ENCODE data around the gene ZBBX. TPM values are rescaled to one million over a fixed set of nuclear protein-coding genes. Genes with fewer than 3 reads are reported as not detected.
A peak's percentile ranks its signal among the peaks of the same experiment; 100 is the strongest.

Gene ZBBX
- total and polyA plus RNA-seq, 4 donors, result not detected

GRCh38 chr3:167406876-167407492 lies 26.9 kb upstream of the ZBBX start:
- H3K4me3 ChIP-seq (ENCODE audit: low read depth in 1 of 3, low read length in 3 of 3), result no peak overlapping the region
- H3K9ac ChIP-seq (ENCODE audit: low read depth in 1 of 2, low read length in 2 of 2), result no peak overlapping the region
- 71% methylated on average over 3 of the region's 3 CpGs for WGBS
- peak; percentile 35 for DNase-seq (ENCODE audit: low spot score)
- TF ChIP-seq RAD21 (IDR thresholded peaks at IDR 0.05), result peak; percentile 65 to 73
- TF ChIP-seq CTCF (IDR thresholded peaks at IDR 0.05; ENCODE audit: low read depth, low read length, missing input control), result peak; percentile 17
- TF ChIP-seq ATF3 (IDR thresholded peaks at IDR 0.05), result no peak
- no peaks in the 10 kb centered on the region for H3K27me3 ChIP-seq (ENCODE audit: control insufficient read depth in 4 of 4, insufficient read depth in 4 of 4, low read length in 3 of 4)
- H3K9me3 ChIP-seq (ENCODE audit: control insufficient read depth in 4 of 4, low read length in 3 of 4), result no peaks in the 10 kb centered on the region
- peaks cover 0 to 1% (median 0%) of the 10 kb centered on the region in 4 donors for H3K4me1 ChIP-seq (ENCODE audit: control insufficient read depth in 4 of 4, insufficient read depth in 4 of 4, low read length in 3 of 4)
- no peaks in the 10 kb centered on the region for H3K36me3 ChIP-seq (ENCODE audit: control insufficient read depth in 4 of 4, insufficient read depth in 3 of 4, low read depth in 1 of 4, low read length in 3 of 4)
- no peak overlapping the region for H3K27ac ChIP-seq (ENCODE audit: low read depth in 1 of 2, low read length in 2 of 2)

- Histone ChIP-seq H3K27ac (ENCODE audit: low read depth in 1 of 2, low read length in 2 of 2) (no peak overlapping the region), H3K9me3 (ENCODE audit: control insufficient read depth in 4 of 4, low read length in 3 of 4) (no peaks in the 10 kb centered on the region), H3K4me1 (ENCODE audit: control insufficient read depth in 4 of 4, insufficient read depth in 4 of 4, low read length in 3 of 4) (no peaks in the 10 kb centered on the region), H3K4me3 (ENCODE audit: low read depth in 1 of 3, low read length in 3 of 3) (no peak overlapping the region), H3K27me3 (ENCODE audit: control insufficient read depth in 4 of 4, insufficient read depth in 4 of 4, low read length in 3 of 4) (peaks cover 0 to 4% (median 0%) of the 10 kb centered on the region in 4 donors), H3K9ac (ENCODE audit: low read depth in 1 of 2, low read length in 2 of 2) (no peak overlapping the region), H3K36me3 (ENCODE audit: control insufficient read depth in 4 of 4, insufficient read depth in 3 of 4, low read depth in 1 of 4, low read length in 3 of 4) (no peaks in the 10 kb centered on the region)
- no peak for DNase-seq (ENCODE audit: low spot score)
- WGBS, result 74% methylated on average over 1 of the region's 1 CpG
- TF ChIP-seq MAX (IDR thresholded peaks at IDR 0.05) (no peak), TAF1 (conservative IDR thresholded peaks at IDR 0.05) (no peak), ZBTB33 (IDR thresholded peaks at IDR 0.05) (no peak), JUND (IDR thresholded peaks at IDR 0.05) (no peak), RAD21 (IDR thresholded peaks at IDR 0.05) (no peak), EGR1 (IDR thresholded peaks at IDR 0.05; ENCODE audit: low read depth in 2 of 2) (no peak), REST (IDR thresholded peaks at IDR 0.05) (no peak), SP1 (IDR thresholded peaks at IDR 0.05) (no peak), GABPA (IDR thresholded peaks at IDR 0.05 in 1 of 2, conservative IDR thresholded peaks at IDR 0.05 in 1 of 2) (no peak), ATF3 (IDR thresholded peaks at IDR 0.05) (no peak), RXRA (IDR thresholded peaks at IDR 0.05) (no peak), FOXA2 (IDR thresholded peaks at IDR 0.05) (no peak), HNF4G (IDR thresholded peaks at IDR 0.05) (no peak), CTCF (IDR thresholded peaks at IDR 0.05; ENCODE audit: low read depth, low read length, missing input control) (no peak), FOXA1 (IDR thresholded peaks at IDR 0.05) (no peak), HNF4A (conservative IDR thresholded peaks at IDR 0.05) (no peak)
Observed at GRCh38 chr3:167397826-167398225, 17.7 kb upstream of the ZBBX start.
